Activated naive CD4-positive, alpha-beta T cell treated with Interleukin-2 at 50 U/mL for 16 hours (primary cell): Measurements from ENCODE around the gene NUP214.
"Not testable (repeated sequence)": the region's sequence is repeated elsewhere in the genome, so short reads cannot be mapped to it uniquely, and the experiment has no call there.

ENCODE experiments used
- DNase-seq: peaks from one replicate; pipeline ENCODE4 v3.0.0-alpha.2; 2020

The NUP214 gene

DNA sequence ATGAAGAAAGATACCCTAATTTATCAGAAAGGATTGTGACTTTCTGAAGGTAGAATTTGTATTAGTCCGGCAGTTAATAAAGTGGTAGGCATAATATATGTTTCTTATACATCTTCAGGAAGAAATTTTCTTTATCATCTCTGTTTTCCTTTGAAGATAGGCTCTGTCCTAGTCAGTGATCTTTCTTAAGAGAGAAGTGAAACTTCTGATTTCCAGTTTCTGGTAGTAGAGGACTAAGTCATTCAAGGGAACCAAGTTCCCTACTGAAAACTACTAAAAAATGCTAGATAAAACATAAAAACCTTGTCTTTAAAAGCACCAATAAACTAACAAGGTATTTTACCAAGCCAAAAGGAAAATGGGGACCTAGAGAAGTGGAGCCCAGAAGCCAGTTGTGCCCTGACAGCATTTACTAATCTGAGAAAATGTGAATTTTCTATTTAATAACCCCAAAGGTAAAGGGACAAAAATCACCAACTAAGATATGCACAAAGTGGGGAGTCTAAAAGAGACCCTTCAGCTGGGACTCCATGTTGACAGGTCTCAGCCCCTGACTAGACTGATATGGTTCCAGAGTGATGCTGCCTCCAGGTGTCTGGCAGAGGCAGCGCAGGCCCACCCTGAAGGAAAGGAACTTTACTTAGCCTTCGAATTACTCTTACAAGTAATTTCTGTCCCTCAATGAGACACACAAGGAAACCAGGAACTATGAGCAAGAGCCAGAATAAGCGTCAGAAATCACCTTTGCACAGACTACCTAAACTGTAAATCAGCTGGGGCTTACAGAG lies 78.2 kb downstream of the NUP214 start:
- no peak for DNase-seq

GRCh38 chr9:131204285-131204684 lies 78.9 kb downstream of the NUP214 start:
- no peak for DNase-seq

DNA sequence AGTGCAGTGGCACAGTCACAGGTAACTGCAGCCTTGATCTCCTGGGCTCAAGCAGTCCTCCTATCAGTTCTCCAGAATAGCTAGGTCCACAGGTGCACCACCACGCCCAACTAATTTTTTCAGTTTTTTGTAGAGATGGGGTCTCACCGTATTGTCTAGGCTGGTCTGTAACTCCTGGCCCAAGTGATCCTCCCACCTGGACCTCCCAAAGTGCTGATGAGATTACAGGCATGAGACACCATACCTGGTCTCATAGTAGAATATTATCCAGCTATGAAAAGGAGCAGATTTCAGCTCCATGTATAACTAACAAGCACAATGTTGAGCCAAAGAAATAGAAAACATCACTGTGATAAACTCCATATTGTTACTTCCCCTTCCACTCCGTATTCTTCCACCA lies 81.1 kb downstream of the NUP214 start:
- DNase-seq: no peak

- not testable (repeated sequence) for DNase-seq
These were observed 86.5 kb downstream of the NUP214 start for GRCh38 chr9:131211920-131212319.

GRCh38 chr9:131214286-131214856 lies 89.0 kb downstream of the NUP214 start:
- no peak for DNase-seq

DNA sequence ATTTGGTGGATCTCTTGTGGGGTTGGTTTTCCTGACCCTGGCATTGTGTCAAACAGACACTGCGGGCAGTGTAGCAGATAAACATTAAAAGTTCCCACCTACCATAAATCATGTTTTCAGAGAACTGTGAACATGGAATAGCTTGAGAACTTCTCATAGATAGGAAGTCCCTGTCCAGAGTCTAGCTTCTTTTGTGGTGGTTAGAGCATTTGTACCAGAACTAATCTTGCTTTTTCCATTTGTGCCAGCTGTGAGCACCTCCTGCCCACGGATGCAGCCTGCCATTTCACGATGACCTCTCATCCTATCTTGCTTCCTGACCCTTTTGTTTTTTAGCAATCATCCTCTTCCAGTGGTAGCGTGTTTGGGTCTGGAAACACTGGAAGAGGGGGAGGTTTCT lies 89.5 kb downstream of the NUP214 start:
- no peak for DNase-seq

GRCh38 chr9:131216806-131217205 lies 91.4 kb downstream of the NUP214 start:
- no peak for DNase-seq

- no peak for DNase-seq
These were observed 92.1 kb downstream of the NUP214 start for GRCh38 chr9:131217331-131218031.

DNA sequence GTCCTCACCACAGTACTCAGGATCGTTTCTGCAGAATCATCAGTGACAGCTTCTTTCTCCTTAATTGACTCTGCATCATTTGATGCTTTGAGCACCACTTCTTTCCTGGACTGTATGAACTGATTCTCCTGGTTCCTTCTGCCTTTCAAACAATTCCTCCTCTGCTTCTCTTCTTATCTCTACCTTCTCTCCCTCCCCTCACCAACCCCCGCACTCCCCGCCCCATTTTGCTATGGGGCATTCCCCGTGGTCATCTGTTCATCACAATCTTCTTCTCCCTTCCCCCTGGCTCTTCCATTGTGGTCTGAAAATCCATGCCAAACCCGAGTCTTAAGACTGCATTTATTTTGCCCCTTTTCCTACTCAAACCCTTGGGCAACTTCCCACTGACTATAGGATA lies 93.0 kb downstream of the NUP214 start:
- no peak for DNase-seq

- no peak for DNase-seq
These were observed 95.1 kb downstream of the NUP214 start for GRCh38 chr9:131220485-131220884.

DNA sequence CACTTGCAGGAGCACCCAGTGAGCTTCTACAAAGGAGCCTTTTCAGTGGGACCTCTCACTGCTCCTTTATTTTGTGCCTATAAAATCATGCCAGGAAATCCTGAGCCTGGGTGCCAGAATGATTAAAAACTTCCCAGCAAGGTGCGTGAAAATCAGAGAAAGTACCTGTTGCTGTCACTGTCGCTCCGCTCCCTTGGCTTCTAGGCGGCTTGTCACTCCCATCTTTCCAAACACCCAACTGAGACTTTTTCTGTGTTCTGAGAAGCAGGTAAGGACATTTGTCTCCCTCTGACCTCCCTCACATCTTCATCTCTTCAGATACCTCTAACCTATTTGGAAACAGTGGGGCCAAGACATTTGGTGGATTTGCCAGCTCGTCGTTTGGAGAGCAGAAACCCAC lies 97.1 kb downstream of the NUP214 start:
- DNase-seq: no peak

DNA sequence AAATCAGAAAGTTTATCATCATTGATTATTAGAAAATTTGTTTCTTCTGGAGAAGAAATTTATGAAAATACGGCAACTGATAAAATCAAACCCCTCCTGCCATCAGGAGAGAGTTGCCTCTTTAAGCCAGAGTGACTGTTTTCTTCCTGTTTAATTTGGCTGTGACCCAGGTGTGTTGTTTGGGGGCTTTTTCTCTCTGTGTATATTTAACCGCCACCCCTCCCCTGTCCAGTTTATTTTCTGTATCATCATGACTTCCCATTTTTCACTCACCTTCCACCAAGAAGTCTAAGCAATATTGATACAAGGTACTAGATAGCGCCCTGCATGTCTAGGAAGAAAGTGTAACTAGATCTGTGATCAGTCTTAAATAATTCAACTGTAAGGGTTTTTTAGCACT lies 100.8 kb downstream of the NUP214 start:
- DNase-seq: no peak

- no peak for DNase-seq
These were observed 101.9 kb downstream of the NUP214 start for GRCh38 chr9:131227112-131227958.

GRCh38 chr9:131227959-131228460 lies 102.6 kb downstream of the NUP214 start:
- no peak for DNase-seq

DNA sequence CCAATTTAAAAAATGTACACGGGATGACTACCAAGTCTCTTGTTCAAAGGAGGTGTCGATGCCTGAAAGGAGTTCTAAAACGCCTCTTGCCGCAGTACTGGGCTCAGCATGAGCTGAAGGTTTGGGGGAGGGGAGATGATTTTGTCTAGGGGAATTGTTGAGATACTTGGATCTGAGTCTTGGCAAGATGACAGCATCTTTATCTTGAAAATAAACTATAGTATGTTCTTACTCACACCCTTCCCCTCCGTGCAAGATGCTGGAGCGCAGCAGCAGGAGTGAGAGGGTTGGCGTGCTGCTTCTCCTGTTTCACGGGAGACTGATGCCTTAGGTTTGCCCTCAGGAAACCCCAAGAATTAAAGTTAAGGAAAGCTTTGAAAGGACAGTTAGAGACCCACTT lies 103.6 kb downstream of the NUP214 start:
- no peak for DNase-seq

GRCh38 chr9:131233556-131233955 lies 108.2 kb downstream of the NUP214 start:
- DNase-seq: peak; percentile 47

DNA sequence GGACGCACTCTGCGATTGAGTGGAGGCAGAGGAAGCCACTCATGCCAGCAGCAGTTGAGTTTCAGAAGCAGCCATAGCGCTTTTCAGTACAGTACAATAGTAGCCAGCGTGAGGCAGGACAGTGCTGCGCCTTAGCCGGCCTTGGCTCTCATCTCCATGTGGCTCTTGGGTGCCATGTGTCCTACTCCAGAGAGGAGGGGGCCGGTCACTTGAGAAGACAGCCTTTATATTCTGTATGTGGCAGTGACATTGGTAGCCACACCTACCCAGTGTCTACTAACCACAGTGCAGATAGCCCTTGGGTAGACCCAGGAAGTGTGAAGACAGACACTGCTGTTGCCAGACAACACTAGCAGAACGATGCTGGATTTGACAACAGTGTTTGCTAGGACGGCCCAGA lies 108.6 kb downstream of the NUP214 start:
- DNase-seq: no peak

GRCh38 chr9:131234799-131235479 lies 109.6 kb downstream of the NUP214 start:
- no peak for DNase-seq

GRCh38 chr9:131235480-131235851 lies 110.1 kb downstream of the NUP214 start:
- DNase-seq: no peak

DNA sequence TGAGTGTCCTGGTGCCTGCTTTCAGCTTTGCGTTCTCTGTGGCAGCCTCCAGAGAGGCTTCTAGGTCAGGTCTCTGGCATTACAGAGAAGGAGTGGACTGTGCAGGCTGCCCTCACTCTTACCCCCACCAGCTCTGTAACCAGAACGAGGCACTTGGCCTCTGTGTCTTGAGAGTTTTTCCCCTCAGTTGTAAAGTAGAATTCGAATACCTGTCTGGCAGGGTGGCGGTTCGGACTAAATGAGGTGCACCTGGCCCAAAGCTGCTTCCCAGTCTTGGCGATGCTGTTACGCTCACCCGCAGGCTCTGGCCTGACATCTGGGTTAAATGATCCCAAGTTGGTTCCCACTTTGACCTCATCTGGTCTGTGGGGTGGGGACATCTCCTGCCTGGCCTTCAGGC lies 110.8 kb downstream of the NUP214 start:
- DNase-seq: no peak

- no peak for DNase-seq
These were observed 111.4 kb downstream of the NUP214 start for GRCh38 chr9:131236761-131237160.

- DNase-seq: no peak
These were observed 111.9 kb downstream of the NUP214 start for GRCh38 chr9:131237291-131237690.
